ENCODE data around the gene SH3D19. TPM values are rescaled to one million over a fixed set of nuclear protein-coding genes. Genes with fewer than 3 reads are reported as not detected.

SH3D19 gene
- total RNA-seq, 1 donor from 2014 or later = 86.6 TPM

GRCh38 chr4:151133311-151133710 is 192.1 kb downstream of the SH3D19 start:
- intact Hi-C loops (cut with DNase I) = no loop called here
- DNase-seq (no peak), ATAC-seq (no peak)
- Histone ChIP-seq H3K27ac (no peak overlapping the region), H3K9me3 (no peaks in the 10 kb centered on the region), H3K27me3 (ENCODE audit: low read depth) (no peaks in the 10 kb centered on the region), H3K36me3 (peaks cover 94% of the 10 kb centered on the region), H3K4me1 (no peaks in the 10 kb centered on the region), H3K4me3 (no peak overlapping the region)
- no peak for TF ChIP-seq CTCF (IDR thresholded peaks at IDR 0.05)

DNA sequence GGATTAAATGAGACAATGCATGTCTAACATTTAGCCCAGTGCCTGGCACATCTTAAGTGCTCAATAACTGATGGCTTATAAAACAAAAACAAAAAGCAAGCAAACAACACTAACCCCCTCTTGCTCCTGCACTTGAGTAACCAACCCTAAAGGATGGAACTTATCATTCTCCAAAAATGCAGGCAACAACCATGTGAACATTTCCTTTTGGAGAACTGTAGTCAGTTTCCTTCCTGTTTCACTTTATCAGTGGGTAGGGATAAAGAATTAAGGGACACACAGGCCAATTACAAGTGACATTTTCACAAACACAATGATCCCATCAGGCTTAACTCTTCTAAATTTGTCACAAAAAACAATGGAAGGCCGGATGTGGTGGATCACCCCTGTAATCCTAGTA is 195.6 kb downstream of the SH3D19 start:
- intact Hi-C loops (cut with DNase I) = no loop called here
- no peaks in the 10 kb centered on the region for H3K27me3 ChIP-seq (ENCODE audit: low read depth)
- H3K9me3 ChIP-seq = no peaks in the 10 kb centered on the region
- peaks cover 94% of the 10 kb centered on the region for H3K36me3 ChIP-seq
- ATAC-seq (no peak), DNase-seq (no peak)
- H3K4me3 ChIP-seq = no peak overlapping the region
- TF ChIP-seq CTCF (IDR thresholded peaks at IDR 0.05) = no peak
- H3K4me1 ChIP-seq = no peaks in the 10 kb centered on the region
- no peak overlapping the region for H3K27ac ChIP-seq

DNA sequence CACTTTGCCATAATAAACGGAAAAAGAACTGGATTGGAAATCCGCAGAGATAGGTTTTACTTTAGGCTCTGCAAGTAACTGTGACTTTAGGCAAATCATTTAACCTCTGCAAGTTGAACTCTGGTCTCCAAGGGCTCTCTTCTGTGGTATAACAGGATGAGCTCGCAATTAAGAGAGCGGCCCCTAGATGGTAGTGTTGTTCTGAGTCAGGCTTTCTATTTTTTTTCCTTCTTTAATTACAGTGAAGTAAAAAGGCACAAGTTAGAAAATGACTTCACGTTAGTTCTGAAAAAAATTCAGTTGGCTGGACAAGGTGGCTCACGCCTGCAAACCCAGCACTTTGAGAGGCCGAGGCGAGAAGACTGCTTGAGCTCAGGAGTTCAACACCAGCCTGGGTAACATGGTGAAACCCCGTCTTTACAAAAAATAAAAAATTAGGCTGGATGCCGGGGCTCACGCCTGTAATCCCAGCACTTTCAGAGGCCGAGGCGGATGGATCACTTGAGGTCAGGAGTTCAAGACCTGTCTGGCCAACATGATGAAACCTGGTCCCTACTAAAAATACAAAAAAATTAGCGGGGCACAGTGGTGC is 207.9 kb downstream of the SH3D19 start:
- Histone ChIP-seq H3K36me3 (peaks cover 55% of the 10 kb centered on the region), H3K4me3 (no peak overlapping the region), H3K4me1 (peaks cover 11% of the 10 kb centered on the region), H3K9me3 (no peaks in the 10 kb centered on the region), H3K27ac (no peak overlapping the region), H3K27me3 (ENCODE audit: low read depth) (no peaks in the 10 kb centered on the region)
- intact Hi-C loops (cut with DNase I) = no loop called here
- TF ChIP-seq CTCF (IDR thresholded peaks at IDR 0.05) = peak; percentile 71
- peak; percentile 72 to 76 for ATAC-seq
- DNase-seq = no peak

DNA sequence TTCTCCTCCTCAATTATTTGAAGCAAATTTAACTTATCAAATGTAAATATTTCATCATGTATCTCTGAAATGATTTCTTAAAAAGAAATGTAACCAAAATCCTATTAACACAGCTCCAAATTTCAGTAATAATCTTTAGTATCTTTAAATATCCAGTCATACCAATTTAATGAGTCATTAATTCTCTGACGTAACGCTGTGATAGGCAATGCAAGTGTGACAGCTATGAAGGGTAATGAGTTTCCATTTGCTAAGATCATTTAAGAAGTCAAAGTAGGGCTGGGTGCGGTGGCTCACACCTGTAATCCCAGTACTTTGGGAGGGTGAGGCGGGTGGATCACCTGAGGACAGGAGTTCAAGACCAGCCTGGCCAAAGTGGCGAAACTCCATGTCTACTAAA is 210.4 kb downstream of the SH3D19 start:
- Histone ChIP-seq H3K4me3 (no peak overlapping the region), H3K9me3 (no peaks in the 10 kb centered on the region), H3K27ac (no peak overlapping the region), H3K4me1 (peaks cover 11% of the 10 kb centered on the region), H3K36me3 (peaks cover 47% of the 10 kb centered on the region), H3K27me3 (ENCODE audit: low read depth) (no peaks in the 10 kb centered on the region)
- no peak for ATAC-seq
- no peak for DNase-seq
- intact Hi-C loops (cut with DNase I) = no loop called here
- TF ChIP-seq CTCF (IDR thresholded peaks at IDR 0.05) = no peak

DNA sequence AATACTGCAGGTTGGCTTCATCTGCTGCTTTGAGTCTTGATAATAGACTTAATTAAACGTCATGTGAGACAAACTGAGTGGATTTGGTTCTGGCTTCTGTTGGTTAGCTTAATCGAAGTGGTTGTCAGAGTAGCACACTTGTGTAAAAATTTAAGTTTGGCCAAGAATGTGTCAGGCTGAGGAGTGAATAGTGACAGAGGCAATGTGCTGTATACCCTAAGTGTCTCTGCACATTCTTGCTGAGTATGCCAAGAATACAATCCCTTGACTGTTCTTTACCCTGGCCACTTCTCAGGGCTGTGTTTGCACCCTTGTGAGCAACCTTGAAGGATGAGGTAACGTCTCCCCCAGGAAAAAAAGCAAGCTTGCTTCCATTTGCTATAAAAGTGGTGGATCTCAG is 211.1 kb downstream of the SH3D19 start:
- TF ChIP-seq CTCF (IDR thresholded peaks at IDR 0.05) = no peak
- intact Hi-C loops (cut with DNase I) = no loop called here
- ATAC-seq (peak; percentile 55 to 66), DNase-seq (no peak)
- H3K9me3 ChIP-seq = no peaks in the 10 kb centered on the region
- peaks cover 40% of the 10 kb centered on the region for H3K36me3 ChIP-seq
- no peak overlapping the region for H3K4me3 ChIP-seq
- peaks cover 11% of the 10 kb centered on the region for H3K4me1 ChIP-seq
- no peak overlapping the region for H3K27ac ChIP-seq
- H3K27me3 ChIP-seq (ENCODE audit: low read depth) = no peaks in the 10 kb centered on the region
